Hepatocyte (in vitro differentiated cells): ENCODE results near the gene GFRA3. TPM values are rescaled to one million over a fixed set of nuclear protein-coding genes. Genes with fewer than 3 reads are reported as not detected.

Source experiments
- DNase-seq: peaks from one replicate; pipeline ENCODE4 v3.0.0-alpha.2; 2016; ENCODE audit warnings: low spot score
- H2AFZ ChIP-seq: fragments of 200-600 bp; sonication (generic); 2 replicates; pipeline ENCODE4 v1.6.0; 2016; ENCODE audit warnings: antibody characterized with exemption, mild to moderate bottlenecking
- H3K27ac ChIP-seq: fragments of 200-600 bp; sonication (generic); 2 replicates; pipeline ENCODE4 v1.5.1; 2016; ENCODE audit warnings: mild to moderate bottlenecking
- H3K27me3 ChIP-seq: fragments of 200-600 bp; sonication (generic); 2 replicates; pipeline ENCODE4 v1.6.1; 2016
- H3K36me3 ChIP-seq: fragments of 200-600 bp; sonication (generic); replicated peaks from 2 replicates; pipeline ENCODE4 v1.5.1; 2016; ENCODE audit warnings: low read depth; ENCODE audit not compliant: insufficient read depth
- H3K4me1 ChIP-seq: fragments of 200-600 bp; sonication (generic); 2 replicates; pipeline ENCODE4 v1.5.1; 2016; ENCODE audit warnings: mild to moderate bottlenecking, moderate library complexity; ENCODE audit not compliant: insufficient read depth
- H3K4me2 ChIP-seq: fragments of 200-600 bp; sonication (generic); 2 replicates; pipeline ENCODE4 v1.6.0; 2016
- H3K4me3 ChIP-seq: fragments of 200-600 bp; sonication (generic); 2 replicates; pipeline ENCODE4 v1.5.1; 2016; ENCODE audit warnings: mild to moderate bottlenecking
- H3K79me2 ChIP-seq: fragments of 200-600 bp; sonication (generic); 2 replicates; pipeline ENCODE4 v1.6.0; 2017; ENCODE audit warnings: mild to moderate bottlenecking
- H3K9me2 ChIP-seq: fragments of 200-600 bp; sonication (generic); replicated peaks from 2 replicates; pipeline ENCODE4 v1.6.0; 2017; ENCODE audit warnings: mild to moderate bottlenecking; ENCODE audit not compliant: insufficient read depth
- H3K9me3 ChIP-seq: fragments of 200-600 bp; sonication (generic); 2 replicates; pipeline ENCODE4 v1.5.1; 2016; ENCODE audit warnings: low read depth, mild to moderate bottlenecking
- H4K20me1 ChIP-seq: fragments of 200-600 bp; sonication (generic); 2 replicates; pipeline ENCODE4 v1.6.0; 2016; ENCODE audit warnings: mild to moderate bottlenecking; ENCODE audit not compliant: insufficient read depth, poor library complexity, severe bottlenecking
- CTCF ChIP-seq: fragments of 200-600 bp; sonication (generic); IDR thresholded peaks from 2 replicates; pipeline ENCODE4 v1.5.1; 2016; ENCODE audit warnings: antibody characterized with exemption, mild to moderate bottlenecking; ENCODE audit not compliant: poor library complexity
- EZH2 ChIP-seq: fragments of 200-600 bp; sonication (generic); IDR thresholded peaks from 2 replicates; pipeline ENCODE4 v1.6.1; 2016; ENCODE audit warnings: antibody characterized with exemption, mild to moderate bottlenecking, borderline replicate concordance
- EZH2phosphoT487 ChIP-seq: fragments of 200-600 bp; sonication (generic); IDR thresholded peaks from one replicate; pipeline ENCODE4 v1.6.1; 2018; ENCODE audit warnings: antibody characterized with exemption, mild to moderate bottlenecking, low read depth, moderate library complexity; ENCODE audit not compliant: unreplicated experiment, severe bottlenecking
- WGBS: methylation state at CpG from one replicate; pipeline ENCODE4 v1.1.6; 2016; ENCODE audit warnings: low lambda C conversion rate; ENCODE audit errors: missing lambda C conversion rate; 5-methylcytosine and 5-hydroxymethylcytosine counted together
- polyA plus RNA-seq: library from polyadenylated mRNA; unstranded; fragments of >200 nt; fragmentation: Nextera tagmentation; extraction: Ambion mirVana; gene quantifications from 2 replicates; pipeline ENCODE4 v1.2.1, GENCODE V29; 2016
- total RNA-seq: library from RNA; depleted of rRNA; stranded (reverse); fragments of >200 nt; gene quantifications from 2 replicates; pipeline ENCODE4 v1.2.3, GENCODE V29; 2014

The GFRA3 gene
- total and polyA plus RNA-seq, 2 experiments from 2014 or later, result 2.2 to 3.2 TPM

DNA sequence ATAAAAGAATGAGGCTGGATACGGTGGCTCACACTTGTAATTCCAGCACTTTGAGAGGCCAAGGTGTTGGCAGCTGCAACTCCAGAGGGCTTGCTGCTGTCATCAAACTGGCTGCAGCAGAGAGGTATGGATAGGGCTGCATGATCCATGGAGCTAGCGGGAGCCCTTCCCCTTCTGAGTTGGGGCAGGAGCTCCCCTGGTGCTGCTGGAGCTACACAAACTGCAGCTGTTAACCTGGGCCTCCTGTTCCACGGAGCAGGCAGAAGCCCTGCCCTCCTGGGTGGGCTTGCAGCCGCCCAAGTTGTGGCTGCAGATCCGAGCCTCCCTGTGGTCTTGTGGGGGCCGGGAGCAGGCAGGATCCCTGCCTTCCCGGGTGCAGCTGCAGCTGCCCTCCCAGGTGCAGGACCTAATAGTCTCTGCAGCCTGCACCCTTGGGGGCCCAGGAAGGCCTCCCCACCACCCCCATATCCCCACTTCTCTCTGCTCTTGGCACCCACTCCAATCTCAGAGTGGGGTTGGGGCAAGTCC lies 41.4 kb upstream of the GFRA3 start:
- Histone ChIP-seq H3K9me3 (no peaks in the 10 kb centered on the region), H3K4me3 (no peak overlapping the region), H3K4me2 (no peak overlapping the region), H3K36me3 (no peaks in the 10 kb centered on the region), H2AFZ (no peak overlapping the region), H3K27ac (no peak overlapping the region), H4K20me1 (no peaks in the 10 kb centered on the region), H3K9me2 (no peaks in the 10 kb centered on the region), H3K27me3 (no peaks in the 10 kb centered on the region), H3K79me2 (no peaks in the 10 kb centered on the region), H3K4me1 (no peaks in the 10 kb centered on the region)
- 92% methylated on average over 6 of the region's 7 CpGs for WGBS
- TF ChIP-seq EZH2phosphoT487 (no peak), CTCF (no peak), EZH2 (no peak)
- DNase-seq, result no peak

DNA sequence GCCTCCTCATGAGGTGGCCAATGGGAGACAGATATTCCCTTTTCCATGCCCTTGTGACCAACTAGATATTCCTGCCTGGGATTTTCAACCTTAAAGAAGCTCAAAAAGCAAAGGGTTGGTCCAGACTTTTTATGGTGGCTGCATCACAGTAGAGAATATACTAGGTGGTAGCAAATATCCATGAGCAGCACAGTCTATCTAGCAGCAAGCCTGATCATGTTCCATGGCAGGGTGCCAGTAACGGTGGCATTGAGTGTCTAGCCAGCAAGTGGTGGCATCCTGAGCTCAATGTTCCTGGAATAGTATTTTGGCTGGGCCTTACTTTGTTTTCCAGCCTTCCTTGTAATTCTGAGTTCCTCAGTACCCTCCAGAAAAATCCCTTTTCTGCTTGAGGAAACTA lies 31.4 kb upstream of the GFRA3 start:
- TF ChIP-seq EZH2phosphoT487 (no peak), EZH2 (no peak), CTCF (no peak)
- Histone ChIP-seq H4K20me1 (no peaks in the 10 kb centered on the region), H3K79me2 (no peaks in the 10 kb centered on the region), H3K36me3 (no peaks in the 10 kb centered on the region), H2AFZ (no peak overlapping the region), H3K27me3 (no peaks in the 10 kb centered on the region), H3K9me2 (no peaks in the 10 kb centered on the region), H3K4me1 (no peaks in the 10 kb centered on the region), H3K9me3 (no peaks in the 10 kb centered on the region), H3K27ac (no peak overlapping the region), H3K4me3 (no peak overlapping the region), H3K4me2 (no peak overlapping the region)
- no peak for DNase-seq
- 95% methylated on average over 1 of the region's 1 CpG for WGBS

DNA sequence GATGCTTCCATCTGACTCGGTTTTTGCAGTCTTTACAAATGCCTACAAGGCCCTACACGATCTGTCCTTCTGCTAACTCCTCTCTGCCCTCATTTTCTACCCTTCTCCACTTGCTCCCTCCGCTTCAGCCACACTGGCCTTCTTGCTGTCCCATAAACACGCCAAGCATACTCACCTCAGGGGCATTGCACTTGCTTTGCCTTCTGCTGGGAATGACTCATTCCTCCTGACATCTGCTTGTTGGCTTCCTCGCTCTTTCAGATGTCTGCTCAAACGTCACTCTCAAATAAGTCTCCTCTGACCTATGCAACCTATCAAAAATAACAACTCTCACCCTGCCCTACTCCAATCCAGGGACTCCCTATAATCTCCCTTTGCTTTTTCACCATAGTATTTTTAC lies 29.0 kb upstream of the GFRA3 start:
- Histone ChIP-seq H4K20me1 (no peaks in the 10 kb centered on the region), H3K27ac (no peak overlapping the region), H2AFZ (no peak overlapping the region), H3K4me3 (no peak overlapping the region), H3K36me3 (no peaks in the 10 kb centered on the region), H3K4me2 (no peak overlapping the region), H3K4me1 (no peaks in the 10 kb centered on the region), H3K9me2 (no peaks in the 10 kb centered on the region), H3K79me2 (no peaks in the 10 kb centered on the region), H3K9me3 (no peaks in the 10 kb centered on the region), H3K27me3 (no peaks in the 10 kb centered on the region)
- WGBS, result 85% methylated on average over 6 of the region's 6 CpGs
- no peak for DNase-seq
- no peak for TF ChIP-seq CTCF

DNA sequence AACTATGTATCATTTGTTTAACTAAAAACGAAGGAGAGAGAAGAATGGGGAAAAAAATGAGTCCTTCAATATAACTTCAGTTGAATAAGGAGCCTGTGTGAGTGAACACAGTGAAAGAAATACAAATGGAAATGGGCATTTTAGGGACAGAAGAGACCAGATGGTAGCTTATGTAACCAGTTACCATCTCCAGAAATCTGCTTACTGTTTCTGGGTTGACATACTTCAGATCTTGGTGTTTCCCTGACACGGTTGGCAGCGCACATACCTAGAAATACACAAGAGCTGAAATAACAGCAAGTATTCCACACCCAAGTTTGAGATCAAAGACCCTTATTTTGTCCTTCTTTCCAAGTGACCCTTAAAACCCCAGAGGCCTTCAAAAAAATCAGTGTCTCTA lies 14.9 kb upstream of the GFRA3 start:
- 92% methylated on average over 3 of the region's 3 CpGs for WGBS

More for the DNA sequence above, 14.9 kb upstream of the GFRA3 start:
- H3K9me2 ChIP-seq, result no peaks in the 10 kb centered on the region
- no peaks in the 10 kb centered on the region for H3K79me2 ChIP-seq
- H3K27ac ChIP-seq, result no peak overlapping the region
- no peaks in the 10 kb centered on the region for H4K20me1 ChIP-seq
- H3K4me2 ChIP-seq, result no peak overlapping the region
- H3K36me3 ChIP-seq, result no peaks in the 10 kb centered on the region
- no peaks in the 10 kb centered on the region for H3K9me3 ChIP-seq
- no peaks in the 10 kb centered on the region for H3K27me3 ChIP-seq
- DNase-seq, result no peak
- no peak overlapping the region for H3K4me3 ChIP-seq
- H2AFZ ChIP-seq, result no peak overlapping the region
- TF ChIP-seq CTCF, result no peak
- no peak for TF ChIP-seq EZH2phosphoT487
- no peaks in the 10 kb centered on the region for H3K4me1 ChIP-seq
